HG03095 (cell line): ENCODE measurements around the gene TDRD3.
A peak's percentile ranks its signal among the peaks of the same experiment; 100 is the strongest.
"Not testable (repeated sequence)": the region's sequence is repeated elsewhere in the genome, so short reads cannot be mapped to it uniquely, and the experiment has no call there.

Source experiments
- ATAC-seq: cut with Tn5 transposase; IDR thresholded peaks from one replicate; pipeline ENCODE4 v1.9.1; 2021; ENCODE audit warnings: moderate library complexity; ENCODE audit not compliant: unreplicated experiment

TDRD3 gene

GRCh38 chr13:60396783-60397703, at the start of gene TDRD3:
TDRD3 (plus strand) TSS chr13:60397220; CDS start chr13:60397365, 145 bp downstream.
- ATAC-seq: peak; percentile 56

GRCh38 chr13:60347690-60348089, 49.3 kb upstream of the TDRD3 start:
- ATAC-seq: no peak

GRCh38 chr13:60348097-60348496, 48.9 kb upstream of the TDRD3 start:
- no peak for ATAC-seq

- no peak for ATAC-seq
These were observed 45.7 kb upstream of the TDRD3 start for GRCh38 chr13:60351326-60351725.

DNA sequence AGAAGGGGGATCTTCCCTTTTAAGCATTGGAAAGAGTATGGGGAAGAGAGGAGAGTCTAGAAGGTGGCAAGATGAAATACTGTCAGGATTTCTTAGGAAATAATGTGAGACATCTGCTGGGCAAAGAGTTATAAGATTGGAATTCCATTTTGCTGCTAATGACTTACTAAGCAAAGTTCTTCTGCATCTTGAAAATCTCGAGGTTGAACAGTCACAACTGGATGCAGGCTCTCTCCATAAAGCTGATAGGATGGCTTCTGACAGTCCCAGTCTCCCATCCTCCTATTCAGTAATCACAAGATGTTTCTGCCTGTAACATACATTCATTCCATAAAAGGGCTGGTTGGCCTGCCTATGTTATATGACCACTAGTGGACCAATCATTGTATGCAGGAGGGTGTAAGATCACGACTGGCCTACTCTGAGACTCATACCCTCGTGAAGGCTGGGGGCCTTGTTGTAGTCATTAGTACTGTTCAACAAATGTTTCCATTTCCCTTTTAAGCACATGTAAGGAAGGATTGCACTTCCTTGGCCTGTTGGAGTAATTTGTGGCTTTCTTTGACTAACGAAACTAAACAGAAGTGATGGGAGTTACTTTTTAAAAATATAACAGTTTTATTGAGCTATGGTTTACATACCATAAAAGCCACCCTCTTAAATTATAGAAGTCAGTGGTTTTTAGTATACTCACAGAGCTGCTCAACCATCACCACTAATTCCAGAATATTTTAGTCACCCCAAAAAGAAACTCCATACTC, 45.0 kb upstream of the TDRD3 start:
- ATAC-seq: no peak

DNA sequence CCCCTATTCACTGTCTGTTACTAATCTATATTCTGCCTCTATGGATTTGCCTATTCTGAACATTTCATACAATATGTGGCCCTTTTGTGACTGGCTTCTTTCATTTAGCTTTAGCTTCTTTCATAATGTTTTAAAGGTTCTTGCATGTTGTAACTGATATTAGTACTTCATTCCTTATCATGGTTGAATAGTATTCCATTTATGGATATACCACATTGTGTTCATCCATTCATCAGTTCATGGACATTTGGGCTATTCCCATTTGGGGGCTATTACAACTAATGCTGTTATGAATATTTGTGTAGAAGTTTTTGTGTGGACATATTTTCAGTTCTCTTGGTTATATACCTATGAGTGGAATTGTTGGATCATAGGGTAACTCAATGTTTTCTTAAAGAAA, 44.4 kb upstream of the TDRD3 start:
- no peak for ATAC-seq

- no peak for ATAC-seq
These were observed 42.0 kb upstream of the TDRD3 start for GRCh38 chr13:60355056-60355455.

GRCh38 chr13:60356970-60357369, 40.0 kb upstream of the TDRD3 start:
- no peak for ATAC-seq

DNA sequence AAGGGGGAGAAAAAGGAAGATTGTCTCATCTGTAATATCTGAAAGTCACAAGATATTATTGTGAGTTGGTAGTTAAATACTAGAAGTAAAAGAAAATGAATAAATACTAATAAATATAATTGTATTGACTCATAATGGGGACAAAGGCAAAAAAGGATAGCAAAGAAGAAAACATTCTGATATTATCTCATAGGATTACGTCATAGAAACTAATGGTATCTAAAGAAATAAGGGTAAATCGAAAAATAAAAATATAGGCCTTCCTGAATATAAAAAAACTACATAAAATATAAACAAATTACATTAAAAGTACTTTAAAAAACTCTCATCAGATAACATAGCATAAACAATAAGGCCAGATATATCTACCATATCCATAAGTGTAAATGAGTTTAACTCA, 38.6 kb upstream of the TDRD3 start:
- ATAC-seq: no peak

GRCh38 chr13:60363288-60363687, 33.7 kb upstream of the TDRD3 start:
- no peak for ATAC-seq

GRCh38 chr13:60369242-60369641, 27.8 kb upstream of the TDRD3 start:
- ATAC-seq: no peak

DNA sequence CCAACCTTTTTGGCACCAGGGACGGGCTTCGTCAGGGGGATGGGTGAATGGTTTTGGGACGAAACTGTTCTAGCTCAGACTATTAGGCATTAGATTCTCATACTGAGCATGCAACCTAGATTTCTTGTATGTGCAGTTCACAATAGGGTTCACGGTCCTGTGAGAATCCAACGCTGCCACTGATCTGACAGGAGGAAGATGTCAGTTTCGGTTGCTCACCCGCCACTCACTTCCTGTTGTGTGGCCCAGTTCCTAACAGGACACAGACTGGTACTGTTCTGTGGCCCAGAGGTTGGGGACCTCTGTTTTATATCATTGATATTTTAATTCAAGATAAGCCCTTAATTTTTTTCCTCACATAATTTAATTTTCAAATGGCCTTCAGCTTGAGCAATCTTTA, 26.7 kb upstream of the TDRD3 start:
- no peak for ATAC-seq

DNA sequence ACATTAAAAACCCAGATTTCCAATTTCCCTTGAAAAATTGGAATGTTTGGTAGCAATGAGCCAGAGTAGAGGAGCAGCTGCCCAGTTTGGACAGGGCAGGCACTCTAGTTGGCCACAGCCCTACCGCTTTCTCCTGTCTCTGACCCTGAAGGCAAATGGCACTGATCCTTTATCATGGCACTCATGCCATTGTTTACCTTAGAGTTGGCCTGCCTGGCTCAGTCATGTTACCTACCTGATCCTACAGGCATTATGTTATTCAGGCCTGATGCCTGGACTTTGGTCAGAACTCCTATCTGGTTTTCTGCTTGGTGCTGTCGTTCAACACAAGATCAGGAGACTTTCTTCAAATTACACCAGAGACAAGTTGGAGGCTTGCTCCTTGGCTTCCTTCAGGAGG, 24.9 kb upstream of the TDRD3 start:
- ATAC-seq: no peak

GRCh38 chr13:60379282-60379681, 17.7 kb upstream of the TDRD3 start:
- not testable (repeated sequence) for ATAC-seq

GRCh38 chr13:60379837-60380565, 17.0 kb upstream of the TDRD3 start:
- ATAC-seq: no peak

DNA sequence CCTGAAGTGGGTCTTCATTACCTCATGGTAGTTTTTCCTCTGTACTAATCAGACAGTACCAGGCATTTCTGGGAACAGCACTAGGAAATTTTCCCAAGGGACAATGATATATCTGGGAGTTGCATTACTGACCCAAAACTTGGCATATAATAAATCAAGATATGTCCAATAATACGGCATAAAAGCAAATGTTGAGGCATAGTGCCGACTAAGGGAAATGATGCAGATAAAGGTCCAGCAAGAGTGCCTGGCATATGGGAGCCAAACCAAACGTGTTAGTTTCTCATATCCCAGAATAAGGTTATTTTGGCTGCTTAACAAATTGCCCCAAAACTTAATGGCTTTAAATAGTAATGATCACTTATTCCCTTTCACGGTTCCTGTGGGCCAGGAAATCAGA, 12.1 kb upstream of the TDRD3 start:
- ATAC-seq: no peak

GRCh38 chr13:60386250-60386649, 10.8 kb upstream of the TDRD3 start:
- ATAC-seq: no peak

GRCh38 chr13:60392131-60392530, 4.9 kb upstream of the TDRD3 start:
- no peak for ATAC-seq

DNA sequence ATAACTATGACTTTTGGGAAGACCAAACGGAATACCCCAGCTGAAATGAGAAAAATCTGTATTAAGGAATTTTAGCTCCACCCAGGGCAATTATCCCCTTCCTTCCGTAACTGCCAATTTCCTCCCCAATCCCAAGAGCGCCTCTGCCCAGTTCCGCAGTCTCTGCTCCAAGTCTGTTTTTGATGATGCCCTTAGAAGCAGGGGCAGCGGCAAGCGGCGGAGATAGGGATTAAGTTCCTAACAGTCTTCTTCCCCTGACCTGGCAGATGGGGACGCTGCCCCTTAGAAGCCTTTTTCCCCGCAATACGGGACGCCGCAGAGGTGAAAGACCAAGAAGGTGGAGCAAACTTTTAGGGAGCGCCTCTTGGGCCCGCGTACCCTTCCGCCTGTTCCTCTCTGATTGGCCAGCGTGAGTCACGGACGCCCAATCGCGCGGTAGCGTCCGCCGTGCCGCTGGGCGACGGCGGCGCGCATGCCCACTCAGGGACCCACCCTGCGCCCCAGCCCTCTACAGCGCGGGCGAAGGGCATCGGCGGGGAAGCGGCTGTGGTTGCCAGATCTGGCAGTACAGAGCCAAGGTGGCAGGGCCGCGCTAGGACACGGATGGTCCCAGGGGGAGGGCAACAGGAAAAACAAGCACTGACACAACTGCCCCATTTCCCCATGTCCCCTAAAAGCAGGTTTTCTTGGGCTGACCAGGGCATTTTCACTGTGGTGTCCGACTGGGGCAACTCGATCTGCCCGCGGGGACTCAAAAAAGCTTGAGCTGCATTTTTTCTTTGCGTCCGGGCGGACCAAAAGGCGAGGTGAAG, 843 bp upstream of the TDRD3 start:
- ATAC-seq: peak; percentile 63

GRCh38 chr13:60397704-60398378, 821 bp downstream of the TDRD3 start:
- peak; percentile 27 for ATAC-seq
